ENCODE data around the gene ALG12.

Gene ALG12

DNA sequence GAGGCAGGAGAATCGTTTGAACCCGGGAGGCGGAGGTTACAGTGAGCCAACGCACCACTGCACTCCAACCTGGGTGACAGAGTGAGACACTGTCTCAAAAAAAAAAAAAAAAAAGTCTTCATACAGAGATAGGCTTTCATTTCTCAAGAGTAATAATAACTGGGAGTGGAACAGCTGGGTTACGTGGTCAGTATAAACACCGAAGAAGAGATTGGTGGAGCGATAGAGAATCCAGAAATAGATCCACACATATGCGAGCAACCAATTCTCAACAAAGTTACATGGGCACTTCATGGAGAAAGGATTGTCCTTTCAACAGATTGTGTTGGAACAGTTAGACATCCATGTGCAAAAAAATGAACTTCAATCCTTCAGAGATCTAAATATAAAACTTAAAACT lies 40.0 kb downstream of the ALG12 start:
- TF ChIP-seq TAF1 (IDR thresholded peaks at IDR 0.05; ENCODE audit: borderline replicate concordance, low read depth, low read length), result no peak
- no peak for TF ChIP-seq POLR2AphosphoS5 (IDR thresholded peaks at IDR 0.05; ENCODE audit: low read depth, low read length)
- no peak for TF ChIP-seq POLR2A (IDR thresholded peaks at IDR 0.05; ENCODE audit: low read depth, low read length)
- FAIRE-seq, result no peak
- no peak for DNase-seq (ENCODE audit: insufficient read length)

DNA sequence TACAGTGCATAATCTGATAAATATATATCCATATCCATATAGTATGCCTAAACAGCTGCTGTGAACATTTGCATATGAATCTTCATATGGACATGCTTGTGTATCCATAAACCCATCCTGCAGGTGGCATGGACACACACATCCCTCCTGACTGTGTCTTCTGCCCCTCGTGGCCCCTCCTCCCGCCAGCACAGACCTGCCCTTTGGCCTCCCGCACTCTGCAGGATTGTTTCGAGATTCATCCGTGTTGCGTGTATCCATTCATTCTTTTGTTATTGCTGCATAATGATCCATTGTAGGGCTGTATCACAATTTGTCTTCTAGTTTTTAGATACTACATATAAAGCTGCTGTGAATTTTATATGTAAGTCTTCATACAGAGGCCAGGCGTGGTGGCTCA lies 40.6 kb downstream of the ALG12 start:
- FAIRE-seq (no peak), DNase-seq (ENCODE audit: insufficient read length) (no peak)
- TF ChIP-seq POLR2A (IDR thresholded peaks at IDR 0.05; ENCODE audit: low read depth, low read length) (no peak), POLR2AphosphoS5 (IDR thresholded peaks at IDR 0.05; ENCODE audit: low read depth, low read length) (no peak), TAF1 (IDR thresholded peaks at IDR 0.05; ENCODE audit: borderline replicate concordance, low read depth, low read length) (no peak)

DNA sequence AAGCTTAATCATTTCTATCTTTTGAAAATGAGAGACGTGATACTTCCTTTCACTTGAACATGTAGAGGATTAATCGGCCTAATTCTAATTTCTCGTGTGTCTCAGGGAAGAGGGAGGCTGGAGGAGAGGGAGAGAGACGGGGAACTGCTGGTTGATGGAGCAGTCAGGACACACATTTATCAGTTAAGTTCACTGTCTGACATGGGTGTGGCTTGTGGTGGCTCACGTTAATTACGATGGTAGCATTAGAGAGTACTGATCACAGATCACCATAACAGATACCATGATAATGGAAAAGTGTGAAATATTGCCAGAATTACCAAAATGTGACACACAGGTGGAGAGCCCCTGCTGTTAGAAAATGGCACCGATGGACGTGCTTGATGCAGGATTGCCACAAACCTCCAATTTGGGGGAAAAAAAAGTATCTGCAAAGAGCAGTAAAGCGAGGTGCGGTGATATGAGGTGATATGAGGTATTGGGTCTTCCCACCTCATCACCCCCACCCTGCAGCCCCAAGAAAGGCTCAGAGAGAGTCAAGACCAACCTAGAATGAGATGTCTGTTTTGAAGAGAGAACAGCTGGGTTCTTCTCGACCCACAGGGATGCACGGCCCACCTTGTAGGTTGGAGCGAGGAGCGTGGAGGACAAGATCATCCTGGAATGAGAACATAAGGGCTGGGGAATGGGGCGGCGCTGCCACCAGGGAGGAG lies 44.9 kb downstream of the ALG12 start:
- TF ChIP-seq POLR2AphosphoS5 (IDR thresholded peaks at IDR 0.05; ENCODE audit: low read depth, low read length) (no peak), POLR2A (IDR thresholded peaks at IDR 0.05; ENCODE audit: low read depth, low read length) (no peak), TAF1 (IDR thresholded peaks at IDR 0.05; ENCODE audit: borderline replicate concordance, low read depth, low read length) (no peak)
- DNase-seq (ENCODE audit: insufficient read length), result no peak
- FAIRE-seq, result no peak

DNA sequence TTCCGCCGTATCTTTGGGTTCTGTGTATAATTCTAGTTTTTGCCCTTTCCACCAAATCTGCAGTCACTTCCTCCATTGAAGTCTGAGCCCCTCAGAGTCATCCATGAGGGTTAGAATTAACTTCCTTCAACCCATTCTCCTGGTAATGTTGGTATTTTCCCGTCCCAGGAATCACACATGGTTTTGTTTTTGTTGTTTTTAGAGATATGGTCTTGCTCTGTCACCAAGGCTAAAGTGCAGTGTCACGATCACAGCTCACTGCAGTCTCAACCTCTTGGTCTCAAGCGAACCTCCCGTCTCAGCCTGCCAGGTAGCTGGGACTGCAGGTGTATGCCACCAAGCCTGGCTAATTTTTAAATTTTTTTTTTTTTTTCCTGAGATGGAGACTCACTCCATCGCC lies 45.9 kb downstream of the ALG12 start:
- no peak for FAIRE-seq
- TF ChIP-seq TAF1 (IDR thresholded peaks at IDR 0.05; ENCODE audit: borderline replicate concordance, low read depth, low read length) (no peak), POLR2A (IDR thresholded peaks at IDR 0.05; ENCODE audit: low read depth, low read length) (no peak), POLR2AphosphoS5 (IDR thresholded peaks at IDR 0.05; ENCODE audit: low read depth, low read length) (no peak)
- DNase-seq (ENCODE audit: insufficient read length), result no peak

DNA sequence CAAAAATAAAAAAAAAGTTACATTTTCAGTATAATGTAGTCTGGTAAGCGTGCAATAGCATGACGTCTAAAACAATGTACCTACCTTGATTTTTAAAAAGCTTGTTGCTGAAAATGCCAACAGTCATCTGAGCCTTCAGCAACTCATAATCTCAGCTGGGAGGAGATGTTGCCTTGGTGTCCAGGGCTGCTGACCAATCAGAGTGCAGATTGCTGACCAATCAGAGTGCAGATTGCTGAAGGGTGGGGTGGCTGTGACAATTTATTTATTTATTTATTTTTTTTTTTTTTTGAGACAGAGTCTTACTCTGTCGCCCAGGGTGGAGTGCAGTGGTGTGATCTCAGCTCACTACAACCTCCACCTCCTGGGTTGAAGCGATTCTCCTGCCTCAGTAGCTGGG lies 46.8 kb downstream of the ALG12 start:
- no peak for DNase-seq (ENCODE audit: insufficient read length)
- TF ChIP-seq POLR2A (IDR thresholded peaks at IDR 0.05; ENCODE audit: low read depth, low read length), result no peak
- TF ChIP-seq TAF1 (IDR thresholded peaks at IDR 0.05; ENCODE audit: borderline replicate concordance, low read depth, low read length), result no peak
- TF ChIP-seq POLR2AphosphoS5 (IDR thresholded peaks at IDR 0.05; ENCODE audit: low read depth, low read length), result no peak
- no peak for FAIRE-seq

DNA sequence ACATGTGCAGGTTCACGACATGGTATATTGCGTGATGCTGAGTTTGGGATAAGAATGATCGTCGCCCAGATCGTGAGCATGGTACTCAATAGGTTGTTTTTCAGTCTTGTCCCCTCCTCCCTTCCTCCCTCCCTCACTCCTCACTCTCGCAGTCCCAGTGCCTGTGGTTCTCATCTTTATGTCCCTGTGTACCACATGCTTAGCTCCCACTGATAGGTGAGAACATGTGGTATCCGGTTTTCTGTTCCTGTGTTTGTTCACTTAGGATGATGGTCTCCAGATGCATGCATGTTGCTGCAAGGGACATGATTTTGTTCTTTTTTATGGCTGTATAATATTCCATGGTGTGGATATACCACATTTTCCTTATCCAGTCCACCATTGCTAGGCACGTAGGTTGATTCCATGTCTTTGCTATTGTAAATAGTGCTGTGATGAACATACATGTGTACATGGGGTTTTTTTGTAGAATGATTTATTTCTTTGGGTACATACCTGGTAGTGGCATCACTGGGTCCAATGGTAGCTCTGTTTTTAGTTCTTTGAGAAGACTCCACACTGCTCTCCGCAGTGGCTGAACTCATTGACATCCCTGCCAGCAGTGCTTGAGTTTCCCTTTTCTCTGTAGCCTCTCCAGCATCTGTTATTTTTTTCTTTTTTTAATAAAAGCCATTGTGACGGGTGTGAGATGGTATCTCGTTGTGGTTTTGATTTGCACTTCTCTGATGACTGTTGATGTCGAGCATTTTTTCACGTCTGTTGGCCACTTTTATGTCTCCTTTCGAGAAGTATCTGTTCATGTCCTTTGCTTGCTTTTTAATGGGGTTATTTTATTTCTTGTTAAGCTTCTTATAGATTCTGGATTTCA lies 48.2 kb downstream of the ALG12 start:
- no peak for TF ChIP-seq TAF1 (IDR thresholded peaks at IDR 0.05; ENCODE audit: borderline replicate concordance, low read depth, low read length)
- no peak for TF ChIP-seq POLR2A (IDR thresholded peaks at IDR 0.05; ENCODE audit: low read depth, low read length)
- no peak for TF ChIP-seq POLR2AphosphoS5 (IDR thresholded peaks at IDR 0.05; ENCODE audit: low read depth, low read length)
- no peak for FAIRE-seq
- DNase-seq (ENCODE audit: insufficient read length), result no peak

DNA sequence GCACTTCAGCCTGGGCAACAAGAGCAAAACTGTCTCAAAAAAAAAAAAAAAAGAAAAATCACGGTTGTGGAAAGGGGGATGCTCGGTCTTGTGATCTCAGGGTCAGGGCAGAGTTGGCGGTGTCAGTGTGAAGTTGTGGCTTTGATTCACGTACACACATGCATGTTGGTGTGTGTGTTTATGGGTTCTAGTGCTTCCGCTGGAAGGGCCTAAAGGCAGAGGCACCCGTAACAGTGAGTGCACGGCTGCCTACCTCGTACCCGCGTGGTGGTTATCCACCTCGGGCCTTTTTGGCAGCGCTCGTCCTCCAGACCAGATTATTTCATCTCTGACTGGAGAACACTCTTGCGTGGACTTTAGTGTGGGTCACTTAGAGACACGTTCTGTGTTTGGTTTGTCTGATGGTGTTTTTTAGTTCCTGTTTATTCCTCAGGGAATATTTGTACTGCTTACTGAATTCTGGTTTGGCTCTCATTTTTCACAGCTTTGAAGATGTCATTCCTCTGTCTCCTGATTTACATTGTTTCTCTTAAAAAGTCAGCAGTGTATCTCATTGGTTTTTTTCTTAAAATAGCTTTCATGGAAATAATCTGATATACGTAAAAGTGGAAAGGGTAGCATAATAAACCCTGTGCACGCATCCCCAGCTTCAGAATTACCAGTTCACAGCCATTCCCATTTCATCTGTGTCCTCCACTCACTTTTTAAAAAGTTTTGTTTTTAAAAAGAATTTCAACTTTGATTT lies 49.0 kb downstream of the ALG12 start:
- no peak for DNase-seq (ENCODE audit: insufficient read length)
- FAIRE-seq, result no peak
- TF ChIP-seq POLR2A (IDR thresholded peaks at IDR 0.05; ENCODE audit: low read depth, low read length) (no peak), POLR2AphosphoS5 (IDR thresholded peaks at IDR 0.05; ENCODE audit: low read depth, low read length) (no peak), TAF1 (IDR thresholded peaks at IDR 0.05; ENCODE audit: borderline replicate concordance, low read depth, low read length) (no peak)

DNA sequence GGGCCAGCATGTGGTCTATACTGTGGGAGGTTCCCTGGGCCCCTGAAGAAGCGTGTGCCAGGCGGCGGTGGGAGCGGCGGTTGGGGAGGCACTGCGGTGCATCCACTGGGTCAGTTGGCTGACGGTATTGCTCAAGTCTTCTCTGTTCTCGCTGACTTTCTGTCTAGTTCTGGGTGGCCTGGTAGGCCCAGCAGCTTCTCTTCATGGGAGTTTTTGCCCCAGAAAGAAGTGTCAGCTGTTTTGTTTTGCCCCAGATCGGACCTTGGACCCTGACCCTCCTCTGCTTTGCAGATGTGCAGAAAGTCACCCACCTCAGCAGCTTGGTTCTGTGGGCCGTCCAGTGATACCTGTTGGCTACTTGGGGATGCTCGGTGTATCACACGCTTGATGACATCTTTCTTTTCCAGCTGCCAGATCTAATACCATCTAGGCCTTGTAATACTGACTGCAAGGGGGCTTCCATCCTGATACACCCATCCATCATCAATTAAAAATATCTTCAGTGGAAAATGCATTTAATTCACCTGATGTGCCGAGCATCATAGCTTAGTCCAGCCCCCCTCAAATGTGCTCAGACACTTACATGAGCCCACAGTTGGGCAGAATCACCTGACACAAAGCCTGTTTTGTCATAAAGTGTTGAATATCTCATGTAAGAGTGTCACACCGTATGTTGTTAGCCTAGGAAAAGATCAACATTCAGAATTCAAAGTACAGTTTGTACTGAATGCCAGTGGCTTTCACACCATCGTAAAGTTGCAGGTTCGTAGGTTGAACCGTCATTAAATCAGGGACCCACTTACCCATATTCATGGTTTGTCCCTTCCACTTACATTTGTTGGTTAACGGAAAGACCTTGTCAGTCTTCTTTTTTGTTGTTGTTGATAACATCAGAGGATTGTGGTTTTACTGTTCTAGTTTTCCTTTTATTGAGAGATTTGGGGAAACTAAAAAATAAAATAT lies 50.7 kb downstream of the ALG12 start:
- TF ChIP-seq POLR2A (IDR thresholded peaks at IDR 0.05; ENCODE audit: low read depth, low read length) (no peak), TAF1 (IDR thresholded peaks at IDR 0.05; ENCODE audit: borderline replicate concordance, low read depth, low read length) (no peak), POLR2AphosphoS5 (IDR thresholded peaks at IDR 0.05; ENCODE audit: low read depth, low read length) (no peak)
- FAIRE-seq (no peak), DNase-seq (ENCODE audit: insufficient read length) (no peak)

DNA sequence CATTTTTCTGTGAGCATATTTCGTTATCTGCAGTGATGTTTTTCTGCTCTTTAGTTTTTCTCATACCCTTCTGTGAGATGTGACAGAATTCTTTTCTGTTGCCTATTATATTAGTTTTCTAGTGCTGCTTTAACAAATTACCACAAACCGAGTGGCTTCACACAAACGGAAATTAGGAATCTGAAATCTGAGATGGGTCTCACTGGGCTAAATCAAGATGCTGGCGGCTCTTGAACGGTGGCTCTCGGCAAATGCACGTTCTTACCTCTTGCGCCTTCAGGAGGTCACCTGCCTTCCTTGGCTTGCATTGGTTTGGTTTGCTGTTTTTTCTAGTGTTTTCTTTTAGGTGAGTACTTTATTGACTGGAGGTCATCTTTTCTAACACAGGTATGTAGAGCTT lies 51.6 kb downstream of the ALG12 start:
- TF ChIP-seq TAF1 (IDR thresholded peaks at IDR 0.05; ENCODE audit: borderline replicate concordance, low read depth, low read length), result no peak
- TF ChIP-seq POLR2AphosphoS5 (IDR thresholded peaks at IDR 0.05; ENCODE audit: low read depth, low read length), result no peak
- no peak for TF ChIP-seq POLR2A (IDR thresholded peaks at IDR 0.05; ENCODE audit: low read depth, low read length)
- FAIRE-seq, result no peak
- DNase-seq (ENCODE audit: insufficient read length), result no peak

DNA sequence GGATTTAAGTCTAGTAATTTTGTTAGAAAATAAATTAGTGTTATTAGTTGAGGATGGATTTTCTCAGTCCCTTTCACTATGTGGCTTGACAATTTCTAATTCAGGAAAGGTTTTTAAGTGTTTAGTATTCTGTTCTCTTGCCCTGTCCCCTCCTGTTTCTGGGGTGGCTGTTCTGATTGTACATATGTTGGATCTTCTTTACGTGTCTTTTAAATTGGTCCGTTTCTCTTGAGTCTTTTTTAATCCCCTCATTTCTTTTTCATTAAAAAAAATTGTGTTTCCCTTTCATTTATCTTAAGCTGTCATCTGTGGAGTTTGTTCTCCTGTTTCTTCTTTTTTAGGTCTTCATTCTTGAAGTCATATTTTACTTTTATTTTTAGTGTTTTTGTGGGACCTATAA lies 52.1 kb downstream of the ALG12 start:
- FAIRE-seq (no peak), DNase-seq (ENCODE audit: insufficient read length) (no peak)
- TF ChIP-seq POLR2A (IDR thresholded peaks at IDR 0.05; ENCODE audit: low read depth, low read length) (no peak), POLR2AphosphoS5 (IDR thresholded peaks at IDR 0.05; ENCODE audit: low read depth, low read length) (no peak), TAF1 (IDR thresholded peaks at IDR 0.05; ENCODE audit: borderline replicate concordance, low read depth, low read length) (no peak)
